HG03457 (cell line): ENCODE results near the gene ADSL.
"Not testable (repeated sequence)": the region's sequence is repeated elsewhere in the genome, so short reads cannot be mapped to it uniquely, and the experiment has no call there.

ENCODE experiments used
- ATAC-seq: cut with Tn5 transposase; IDR thresholded peaks from one replicate; pipeline ENCODE4 v1.9.1; 2021; ENCODE audit warnings: moderate number of reproducible peaks; ENCODE audit not compliant: unreplicated experiment

The ADSL gene

DNA sequence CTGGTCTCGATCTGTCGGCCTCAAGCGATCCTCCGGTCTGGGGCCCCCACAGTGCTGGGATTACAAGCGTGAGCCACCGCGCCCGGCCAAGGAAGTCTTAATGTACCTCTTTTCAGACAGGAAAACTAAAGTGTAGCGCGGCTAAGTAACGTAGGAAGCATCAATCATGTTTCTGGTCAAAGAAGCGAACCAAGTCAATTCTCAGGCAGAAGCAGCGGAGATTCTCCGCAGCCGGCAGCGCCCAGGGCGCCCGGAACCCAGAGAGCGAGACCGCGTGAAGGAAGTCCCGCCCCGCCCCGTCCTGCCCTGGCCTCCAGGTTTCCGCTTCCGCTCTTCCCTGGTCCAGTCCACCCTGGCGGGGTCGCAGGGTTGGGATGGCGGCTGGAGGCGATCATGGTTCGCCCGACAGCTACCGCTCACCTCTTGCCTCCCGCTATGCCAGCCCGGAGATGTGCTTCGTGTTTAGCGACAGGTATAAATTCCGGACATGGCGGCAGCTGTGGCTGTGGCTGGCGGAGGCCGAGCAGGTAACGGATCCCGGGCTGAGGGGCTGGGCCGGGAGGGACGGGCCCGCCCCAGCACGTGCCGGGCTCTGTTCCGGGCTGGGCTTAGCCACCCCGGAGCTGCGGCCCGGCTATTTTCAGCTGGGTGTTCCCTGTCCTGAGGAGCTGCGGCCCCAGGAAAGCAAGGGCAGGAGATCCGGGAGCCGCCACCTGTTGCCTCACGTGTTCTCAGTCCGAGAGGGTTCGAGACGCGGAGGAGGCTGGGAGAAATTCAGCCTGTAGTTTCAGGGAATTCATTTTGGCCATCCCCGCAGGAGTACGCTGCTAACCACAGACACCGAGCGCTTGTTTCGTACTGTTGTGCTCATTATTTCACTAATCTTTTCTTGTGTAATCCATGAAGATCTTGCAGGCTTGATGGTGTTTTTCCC, at the start of gene ADSL:
ADSL (plus strand) TSS at position 316 of the 934 bp plus-strand sequence; CDS start at position 375, 59 bp downstream.
- peak; percentile 52 for ATAC-seq

DNA sequence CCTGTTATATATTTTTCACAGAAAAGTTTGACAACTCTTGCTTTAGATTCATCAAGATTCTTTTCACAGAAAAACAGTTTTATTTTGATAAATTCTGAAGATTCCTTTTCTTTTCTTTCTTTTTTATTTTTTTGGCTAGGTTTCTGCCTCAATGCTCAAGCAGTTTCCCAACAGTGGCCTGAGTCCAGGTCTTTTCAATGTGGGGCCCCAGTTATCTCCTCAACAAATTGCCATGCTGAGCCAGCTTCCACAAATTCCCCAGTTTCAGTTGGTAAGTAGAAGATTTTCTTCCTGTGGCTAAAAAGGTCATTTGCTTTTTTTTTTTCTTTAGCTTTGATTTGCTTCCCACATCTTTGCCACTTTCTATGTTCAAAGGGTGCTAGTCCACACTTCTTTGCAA, 46.0 kb upstream of the ADSL start:
- ATAC-seq = no peak

DNA sequence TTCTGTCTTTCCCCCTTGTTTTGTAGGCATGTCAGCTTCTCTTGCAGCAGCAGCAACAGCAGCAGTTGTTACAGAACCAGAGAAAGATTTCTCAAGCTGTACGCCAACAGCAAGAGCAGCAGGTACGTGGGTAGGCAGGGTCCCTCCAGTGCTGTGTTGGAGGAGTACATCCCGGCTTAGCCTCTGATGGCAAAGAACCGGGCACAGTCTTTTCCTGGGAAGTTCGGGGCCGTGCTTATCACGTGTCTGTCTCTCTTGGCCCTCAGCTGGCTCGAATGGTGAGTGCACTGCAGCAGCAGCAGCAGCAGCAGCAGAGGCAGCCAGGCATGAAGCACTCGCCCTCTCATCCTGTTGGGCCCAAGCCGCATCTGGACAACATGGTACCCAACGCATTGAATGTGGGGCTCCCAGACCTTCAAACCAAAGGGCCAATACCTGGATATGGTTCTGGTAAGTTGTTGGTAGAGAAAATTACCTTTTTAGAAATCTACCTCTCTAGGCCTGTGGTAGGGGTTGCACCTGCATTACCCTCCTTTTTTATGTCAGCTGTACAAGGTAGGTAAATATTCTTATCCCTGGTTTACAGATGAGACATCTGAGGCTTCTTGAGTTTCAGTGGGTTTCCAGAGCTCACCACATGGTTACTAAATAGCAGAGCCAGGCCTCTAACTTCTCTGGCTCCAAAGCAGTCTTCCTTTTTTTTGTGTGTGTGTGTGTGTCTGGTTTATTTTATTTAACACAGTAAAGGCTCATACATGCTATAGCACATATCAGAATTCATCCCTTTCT, 45.2 kb upstream of the ADSL start:
- no peak for ATAC-seq

DNA sequence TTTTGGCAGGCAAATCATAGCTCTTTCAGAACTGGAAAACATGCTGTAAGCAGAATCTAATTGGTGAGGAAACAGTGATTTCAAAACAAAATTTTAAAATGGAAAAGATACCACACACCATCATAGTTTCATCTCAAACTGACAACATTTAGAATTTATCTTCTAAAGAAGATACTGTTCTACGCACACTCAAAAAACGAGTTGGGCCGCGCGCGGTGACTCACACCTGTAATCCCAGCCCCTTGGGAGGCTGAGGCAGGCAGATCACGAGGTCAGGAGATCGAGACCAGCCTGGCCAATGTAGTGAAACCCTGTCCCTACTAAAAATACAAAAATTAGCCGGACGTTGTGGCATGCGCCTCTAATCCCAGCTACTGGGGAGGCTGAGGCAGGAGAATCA, 44.2 kb upstream of the ADSL start:
- no peak for ATAC-seq

GRCh38 chr22:40305625-40306024, 40.7 kb upstream of the ADSL start:
- ATAC-seq = no peak

GRCh38 chr22:40308999-40309573, 37.2 kb upstream of the ADSL start:
- ATAC-seq = no peak

DNA sequence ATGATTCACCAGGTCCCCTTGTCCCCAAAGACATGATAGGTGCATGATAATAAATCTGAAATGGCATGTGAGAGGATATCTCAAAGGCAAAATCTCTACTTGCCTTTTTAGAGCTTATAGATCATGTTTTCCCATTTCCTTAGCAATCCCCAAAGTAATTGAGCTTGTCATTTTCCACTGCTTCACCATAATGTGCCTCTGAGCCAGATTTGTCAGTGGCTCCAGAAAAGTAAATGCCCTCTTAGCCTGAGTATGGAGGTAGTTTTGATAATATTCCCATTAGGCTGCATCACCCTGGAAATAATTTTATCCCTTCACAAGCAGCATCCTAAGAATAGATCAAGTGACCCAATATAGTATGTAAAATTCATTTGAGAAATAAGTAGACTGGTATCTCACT, 36.7 kb upstream of the ADSL start:
- no peak for ATAC-seq

GRCh38 chr22:40310081-40310767, 36.1 kb upstream of the ADSL start:
- ATAC-seq = no peak

- no peak for ATAC-seq
Measured at GRCh38 chr22:40310768-40311120, 35.6 kb upstream of the ADSL start.

DNA sequence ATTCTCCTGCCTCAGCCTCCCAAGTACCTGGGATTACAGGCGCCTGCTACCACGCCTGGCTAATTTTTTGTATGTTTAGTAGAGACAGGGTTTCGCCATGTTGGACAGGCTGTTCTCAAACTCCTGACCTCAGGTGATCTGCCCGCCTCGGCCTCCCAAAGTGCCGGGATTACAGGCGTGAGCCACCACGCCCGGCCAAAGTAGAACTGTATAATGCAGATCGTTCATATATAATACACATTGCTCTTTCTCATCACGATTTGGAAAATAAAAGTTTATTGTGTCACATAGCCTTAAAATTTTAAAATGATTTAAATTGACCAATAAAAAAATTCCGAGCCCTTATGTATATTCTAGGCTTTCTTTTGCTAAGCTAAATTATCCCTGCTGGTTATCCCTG, 34.7 kb upstream of the ADSL start:
- ATAC-seq = not testable (repeated sequence)

DNA sequence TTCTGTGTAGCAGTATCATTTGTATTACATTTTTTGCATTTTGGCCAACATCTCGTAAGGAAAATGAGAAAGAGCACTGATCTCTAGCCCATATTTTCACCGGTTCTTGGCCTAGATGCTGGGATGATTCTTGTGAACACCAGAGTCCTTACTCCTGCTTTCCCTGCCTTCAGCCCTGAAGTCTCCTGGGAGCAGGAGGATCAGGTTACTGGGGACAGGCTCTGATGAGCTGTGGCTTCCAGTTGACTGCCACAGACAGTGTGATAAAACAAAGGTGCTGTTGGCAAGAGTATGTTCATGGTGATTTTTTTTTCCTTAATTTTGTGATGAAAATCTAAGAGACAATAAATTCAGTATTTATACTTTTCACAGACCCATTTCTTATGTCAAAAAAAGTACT, 34.2 kb upstream of the ADSL start:
- ATAC-seq = no peak

- ATAC-seq = no peak
Measured at GRCh38 chr22:40313007-40313406, 33.3 kb upstream of the ADSL start.

- no peak for ATAC-seq
Measured at GRCh38 chr22:40314041-40314440, 32.3 kb upstream of the ADSL start.

- no peak for ATAC-seq
Measured at GRCh38 chr22:40320687-40321086, 25.6 kb upstream of the ADSL start.

GRCh38 chr22:40322021-40322420, 24.3 kb upstream of the ADSL start:
- ATAC-seq = no peak

DNA sequence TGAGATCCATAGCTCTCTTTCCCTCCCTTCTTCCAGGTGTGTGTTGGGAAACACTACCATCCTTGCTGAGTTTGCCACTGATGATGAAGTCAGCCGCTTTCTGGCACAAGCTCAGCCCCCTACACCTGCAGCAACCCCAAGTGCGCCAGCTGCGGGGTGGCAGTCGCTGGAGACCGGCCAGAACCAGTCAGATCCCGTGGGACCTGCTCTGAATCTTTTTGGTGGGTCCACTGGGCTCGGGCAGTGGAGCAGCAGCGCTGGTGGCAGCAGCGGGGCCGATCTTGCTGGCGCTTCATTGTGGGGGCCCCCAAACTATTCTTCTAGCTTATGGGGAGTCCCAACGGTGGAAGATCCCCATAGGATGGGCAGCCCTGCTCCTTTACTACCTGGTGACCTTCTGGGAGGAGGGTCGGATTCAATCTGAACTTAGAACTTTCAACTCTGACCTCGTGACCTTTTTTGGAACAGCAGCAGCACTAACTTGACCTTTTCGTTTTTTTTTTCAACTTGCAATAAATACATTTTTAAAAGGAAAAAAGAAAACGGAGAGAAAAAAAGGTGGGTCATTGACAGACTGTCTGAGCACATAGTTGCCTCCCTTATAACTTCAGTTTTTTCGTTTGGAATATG, 23.4 kb upstream of the ADSL start:
- no peak for ATAC-seq

DNA sequence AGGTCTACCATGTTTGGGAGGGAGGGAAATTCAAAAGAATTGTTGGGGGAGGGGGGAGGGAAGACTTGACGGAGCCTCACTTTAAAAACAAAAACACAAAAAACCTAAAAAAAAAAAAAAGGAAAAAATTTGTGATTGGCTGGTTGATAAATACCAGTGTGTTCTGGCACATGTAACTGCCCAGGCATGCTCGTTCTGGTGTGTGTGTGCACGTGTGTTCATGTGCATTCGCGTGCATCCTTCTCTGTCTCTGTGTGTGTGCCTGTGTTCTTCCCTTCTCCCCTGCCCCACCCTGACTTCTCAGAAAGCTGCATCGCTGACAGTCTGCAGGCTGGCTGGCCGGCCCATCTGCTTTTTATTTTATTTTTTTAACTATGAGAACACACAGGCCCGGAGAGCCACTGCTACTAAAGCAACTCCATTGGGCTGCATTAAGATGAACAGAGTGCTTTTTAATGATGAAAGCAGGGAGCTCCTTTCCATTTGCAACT, 22.6 kb upstream of the ADSL start:
- ATAC-seq = no peak

GRCh38 chr22:40324468-40325305, 21.6 kb upstream of the ADSL start:
- no peak for ATAC-seq

DNA sequence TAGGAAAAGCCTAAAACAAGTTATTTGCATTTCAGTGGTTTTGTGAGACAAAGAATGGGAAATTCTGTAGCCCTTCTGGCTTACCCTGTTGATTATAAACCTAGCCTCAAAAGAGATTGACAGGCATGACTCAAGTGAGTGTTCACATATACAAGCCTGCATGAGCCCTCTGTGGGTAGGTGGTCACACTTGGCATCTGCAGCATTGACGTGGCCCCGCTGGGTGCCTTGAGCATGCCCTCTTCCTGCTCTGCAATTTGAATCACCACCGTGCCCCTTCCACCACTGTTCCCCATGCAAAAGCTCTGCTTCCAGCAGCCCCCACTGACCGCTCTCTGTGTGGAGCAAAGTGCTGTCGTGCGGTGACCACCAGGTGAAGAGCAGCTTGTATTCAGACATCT, 21.0 kb upstream of the ADSL start:
- ATAC-seq = no peak
